HL-60 (cell line): Measurements from ENCODE around the gene DEFB132.
"Not testable (repeated sequence)": the region's sequence is repeated elsewhere in the genome, so short reads cannot be mapped to it uniquely, and the experiment has no call there.

Experiments used
- GABPA ChIP-seq: IDR thresholded peaks from 2 replicates; pipeline ENCODE4 v1.6.1; 2012; ENCODE audit warnings: low read depth
- POLR2AphosphoS5 ChIP-seq: IDR thresholded peaks from 2 replicates; pipeline ENCODE4 v1.6.1; 2012; ENCODE audit warnings: low read depth
- SPI1 ChIP-seq: IDR thresholded peaks from 2 replicates; pipeline ENCODE4 v1.6.1; 2012; ENCODE audit warnings: low read depth, mild to moderate bottlenecking, borderline replicate concordance
- TF ChIP-seq, protein P1 (sequence below): IDR thresholded peaks from one replicate; pipeline ENCODE4 v1.5.1; 2011; ENCODE audit warnings: low read length, control low read depth, inconsistent platforms; ENCODE audit not compliant: insufficient read depth
- TF ChIP-seq, protein P2 (sequence below): IDR thresholded peaks from 2 replicates; pipeline ENCODE4 v1.6.1; 2012; ENCODE audit warnings: low read depth; ENCODE audit not compliant: insufficient replicate concordance

DNA sequence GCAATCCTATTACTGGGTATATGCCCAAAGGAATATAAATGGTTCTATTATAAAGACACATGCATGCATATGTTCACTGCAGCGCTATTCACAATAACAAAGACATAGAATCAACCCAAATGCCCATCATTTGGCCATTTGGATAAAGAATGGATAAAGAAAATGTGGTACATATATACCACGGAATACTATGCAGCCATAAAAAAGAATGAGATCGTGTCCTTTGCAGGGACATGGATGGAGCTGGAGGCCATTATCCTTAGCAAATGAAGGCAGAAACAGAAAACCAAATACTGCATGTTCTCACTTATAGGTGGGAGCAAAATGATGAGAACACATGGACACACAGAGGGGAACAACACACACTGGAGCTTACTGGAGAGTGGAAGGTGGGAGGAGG is 31.6 kb upstream of the DEFB132 start:
- TF ChIP-seq, protein P1, sequence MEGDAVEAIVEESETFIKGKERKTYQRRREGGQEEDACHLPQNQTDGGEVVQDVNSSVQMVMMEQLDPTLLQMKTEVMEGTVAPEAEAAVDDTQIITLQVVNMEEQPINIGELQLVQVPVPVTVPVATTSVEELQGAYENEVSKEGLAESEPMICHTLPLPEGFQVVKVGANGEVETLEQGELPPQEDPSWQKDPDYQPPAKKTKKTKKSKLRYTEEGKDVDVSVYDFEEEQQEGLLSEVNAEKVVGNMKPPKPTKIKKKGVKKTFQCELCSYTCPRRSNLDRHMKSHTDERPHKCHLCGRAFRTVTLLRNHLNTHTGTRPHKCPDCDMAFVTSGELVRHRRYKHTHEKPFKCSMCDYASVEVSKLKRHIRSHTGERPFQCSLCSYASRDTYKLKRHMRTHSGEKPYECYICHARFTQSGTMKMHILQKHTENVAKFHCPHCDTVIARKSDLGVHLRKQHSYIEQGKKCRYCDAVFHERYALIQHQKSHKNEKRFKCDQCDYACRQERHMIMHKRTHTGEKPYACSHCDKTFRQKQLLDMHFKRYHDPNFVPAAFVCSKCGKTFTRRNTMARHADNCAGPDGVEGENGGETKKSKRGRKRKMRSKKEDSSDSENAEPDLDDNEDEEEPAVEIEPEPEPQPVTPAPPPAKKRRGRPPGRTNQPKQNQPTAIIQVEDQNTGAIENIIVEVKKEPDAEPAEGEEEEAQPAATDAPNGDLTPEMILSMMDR, result not testable (repeated sequence)
- TF ChIP-seq POLR2AphosphoS5, SPI1, GABPA: not testable (repeated sequence)
- TF ChIP-seq, protein P2, sequence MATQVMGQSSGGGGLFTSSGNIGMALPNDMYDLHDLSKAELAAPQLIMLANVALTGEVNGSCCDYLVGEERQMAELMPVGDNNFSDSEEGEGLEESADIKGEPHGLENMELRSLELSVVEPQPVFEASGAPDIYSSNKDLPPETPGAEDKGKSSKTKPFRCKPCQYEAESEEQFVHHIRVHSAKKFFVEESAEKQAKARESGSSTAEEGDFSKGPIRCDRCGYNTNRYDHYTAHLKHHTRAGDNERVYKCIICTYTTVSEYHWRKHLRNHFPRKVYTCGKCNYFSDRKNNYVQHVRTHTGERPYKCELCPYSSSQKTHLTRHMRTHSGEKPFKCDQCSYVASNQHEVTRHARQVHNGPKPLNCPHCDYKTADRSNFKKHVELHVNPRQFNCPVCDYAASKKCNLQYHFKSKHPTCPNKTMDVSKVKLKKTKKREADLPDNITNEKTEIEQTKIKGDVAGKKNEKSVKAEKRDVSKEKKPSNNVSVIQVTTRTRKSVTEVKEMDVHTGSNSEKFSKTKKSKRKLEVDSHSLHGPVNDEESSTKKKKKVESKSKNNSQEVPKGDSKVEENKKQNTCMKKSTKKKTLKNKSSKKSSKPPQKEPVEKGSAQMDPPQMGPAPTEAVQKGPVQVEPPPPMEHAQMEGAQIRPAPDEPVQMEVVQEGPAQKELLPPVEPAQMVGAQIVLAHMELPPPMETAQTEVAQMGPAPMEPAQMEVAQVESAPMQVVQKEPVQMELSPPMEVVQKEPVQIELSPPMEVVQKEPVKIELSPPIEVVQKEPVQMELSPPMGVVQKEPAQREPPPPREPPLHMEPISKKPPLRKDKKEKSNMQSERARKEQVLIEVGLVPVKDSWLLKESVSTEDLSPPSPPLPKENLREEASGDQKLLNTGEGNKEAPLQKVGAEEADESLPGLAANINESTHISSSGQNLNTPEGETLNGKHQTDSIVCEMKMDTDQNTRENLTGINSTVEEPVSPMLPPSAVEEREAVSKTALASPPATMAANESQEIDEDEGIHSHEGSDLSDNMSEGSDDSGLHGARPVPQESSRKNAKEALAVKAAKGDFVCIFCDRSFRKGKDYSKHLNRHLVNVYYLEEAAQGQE, result not testable (repeated sequence)
